Kidney epithelial cell (primary cell): ENCODE measurements around the gene SPRED2. TPM values are rescaled to one million over a fixed set of nuclear protein-coding genes. Genes with fewer than 3 reads are reported as not detected.

ENCODE experiments used
- DNase-seq: peaks from one replicate; pipeline ENCODE4 v3.0.0-alpha.2; 2010; ENCODE audit warnings: low read depth
- H3K27me3 ChIP-seq: 2 replicates; pipeline ENCODE4 v1.6.0; 2011; ENCODE audit warnings: low read length; ENCODE audit not compliant: control insufficient read depth, insufficient read depth
- H3K36me3 ChIP-seq: 2 replicates; pipeline ENCODE4 v1.5.1; 2011; ENCODE audit warnings: low read length; ENCODE audit not compliant: control insufficient read depth, insufficient read depth
- H3K4me3 ChIP-seq: 2 replicates; pipeline ENCODE4 v1.5.1; 2011; ENCODE audit warnings: low read depth, mild to moderate bottlenecking, control low read depth, low read length
- total RNA-seq: library from RNA; depleted of rRNA; stranded (reverse); fragments of >200 nt; gene quantifications from 2 replicates; pipeline ENCODE4 v1.2.3, GENCODE V29; 2015
- TF ChIP-seq, protein P1 (sequence below): IDR thresholded peaks from 2 replicates; pipeline ENCODE4 v1.5.1; 2011; ENCODE audit warnings: mild to moderate bottlenecking, moderate library complexity, low read length, control low read depth, inconsistent platforms; ENCODE audit not compliant: insufficient read depth, poor library complexity, severe bottlenecking

Gene SPRED2
- total RNA-seq, 1 donor from 2014 or later: 18.4 TPM

DNA sequence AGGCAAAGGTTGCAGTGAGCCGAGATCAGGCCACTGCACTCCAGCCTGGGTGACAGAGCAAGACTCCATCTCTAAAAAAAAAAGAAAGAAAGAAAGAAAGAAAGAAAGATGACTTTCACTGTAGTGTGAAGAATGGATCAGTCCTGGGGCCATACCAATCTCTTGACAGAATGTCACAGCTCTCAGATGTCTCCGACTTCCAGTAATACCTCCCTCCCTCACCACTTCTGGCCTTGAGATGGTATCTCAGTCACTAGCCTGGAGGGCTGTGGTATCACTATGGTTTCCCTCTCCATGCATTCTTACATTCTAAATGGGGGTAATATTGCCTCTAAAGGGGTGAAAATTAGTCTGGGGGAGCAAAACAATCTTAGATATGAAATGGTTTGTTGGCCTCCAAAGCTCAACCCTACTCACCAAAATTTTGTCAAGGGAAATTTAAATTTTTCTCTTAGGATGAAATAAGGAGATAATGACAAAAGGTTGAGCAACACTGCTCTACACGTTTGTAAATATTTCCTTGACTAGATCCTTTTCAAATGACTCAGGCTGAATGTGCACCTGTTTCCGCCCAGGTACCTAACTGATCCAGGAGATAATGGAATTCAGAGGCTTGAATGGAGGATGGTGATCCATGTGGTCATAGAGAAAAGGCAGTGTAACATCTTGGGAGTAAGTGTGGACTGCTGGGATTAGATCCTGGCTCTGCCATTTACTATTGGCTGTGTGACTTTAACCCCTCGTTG is 19.9 kb upstream of the SPRED2 start:
- no peak for DNase-seq
- TF ChIP-seq, protein P1, sequence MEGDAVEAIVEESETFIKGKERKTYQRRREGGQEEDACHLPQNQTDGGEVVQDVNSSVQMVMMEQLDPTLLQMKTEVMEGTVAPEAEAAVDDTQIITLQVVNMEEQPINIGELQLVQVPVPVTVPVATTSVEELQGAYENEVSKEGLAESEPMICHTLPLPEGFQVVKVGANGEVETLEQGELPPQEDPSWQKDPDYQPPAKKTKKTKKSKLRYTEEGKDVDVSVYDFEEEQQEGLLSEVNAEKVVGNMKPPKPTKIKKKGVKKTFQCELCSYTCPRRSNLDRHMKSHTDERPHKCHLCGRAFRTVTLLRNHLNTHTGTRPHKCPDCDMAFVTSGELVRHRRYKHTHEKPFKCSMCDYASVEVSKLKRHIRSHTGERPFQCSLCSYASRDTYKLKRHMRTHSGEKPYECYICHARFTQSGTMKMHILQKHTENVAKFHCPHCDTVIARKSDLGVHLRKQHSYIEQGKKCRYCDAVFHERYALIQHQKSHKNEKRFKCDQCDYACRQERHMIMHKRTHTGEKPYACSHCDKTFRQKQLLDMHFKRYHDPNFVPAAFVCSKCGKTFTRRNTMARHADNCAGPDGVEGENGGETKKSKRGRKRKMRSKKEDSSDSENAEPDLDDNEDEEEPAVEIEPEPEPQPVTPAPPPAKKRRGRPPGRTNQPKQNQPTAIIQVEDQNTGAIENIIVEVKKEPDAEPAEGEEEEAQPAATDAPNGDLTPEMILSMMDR: no peak
- Histone ChIP-seq H3K4me3 (no peak overlapping the region), H3K27me3 (no peaks in the 10 kb centered on the region), H3K36me3 (no peaks in the 10 kb centered on the region)

DNA sequence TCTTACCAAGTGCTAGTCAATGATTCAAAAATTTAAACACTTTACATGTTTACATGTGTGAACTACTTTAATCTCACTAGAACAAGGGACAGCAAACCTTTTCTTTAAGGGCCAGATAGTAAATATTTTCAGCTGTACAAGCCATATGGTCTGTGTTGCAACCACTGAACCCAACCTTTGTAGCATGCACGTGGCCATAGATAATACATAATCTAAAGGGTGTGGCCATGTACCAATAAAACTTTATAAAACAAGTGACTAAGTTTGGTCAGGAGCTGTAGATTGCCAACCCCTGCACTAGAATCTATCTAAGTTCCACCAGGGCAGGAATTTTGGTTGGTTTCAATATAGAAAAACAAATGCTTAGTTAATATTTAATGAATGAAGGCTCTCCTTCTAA is 18.4 kb upstream of the SPRED2 start:
- Histone ChIP-seq H3K4me3 (no peak overlapping the region), H3K27me3 (no peaks in the 10 kb centered on the region), H3K36me3 (no peaks in the 10 kb centered on the region)
- DNase-seq: no peak
- TF ChIP-seq, protein P1: no peak

GRCh38 chr2:65450393-65450792 is 18.0 kb upstream of the SPRED2 start:
- TF ChIP-seq, protein P1: no peak
- H3K36me3 ChIP-seq: no peaks in the 10 kb centered on the region

DNA sequence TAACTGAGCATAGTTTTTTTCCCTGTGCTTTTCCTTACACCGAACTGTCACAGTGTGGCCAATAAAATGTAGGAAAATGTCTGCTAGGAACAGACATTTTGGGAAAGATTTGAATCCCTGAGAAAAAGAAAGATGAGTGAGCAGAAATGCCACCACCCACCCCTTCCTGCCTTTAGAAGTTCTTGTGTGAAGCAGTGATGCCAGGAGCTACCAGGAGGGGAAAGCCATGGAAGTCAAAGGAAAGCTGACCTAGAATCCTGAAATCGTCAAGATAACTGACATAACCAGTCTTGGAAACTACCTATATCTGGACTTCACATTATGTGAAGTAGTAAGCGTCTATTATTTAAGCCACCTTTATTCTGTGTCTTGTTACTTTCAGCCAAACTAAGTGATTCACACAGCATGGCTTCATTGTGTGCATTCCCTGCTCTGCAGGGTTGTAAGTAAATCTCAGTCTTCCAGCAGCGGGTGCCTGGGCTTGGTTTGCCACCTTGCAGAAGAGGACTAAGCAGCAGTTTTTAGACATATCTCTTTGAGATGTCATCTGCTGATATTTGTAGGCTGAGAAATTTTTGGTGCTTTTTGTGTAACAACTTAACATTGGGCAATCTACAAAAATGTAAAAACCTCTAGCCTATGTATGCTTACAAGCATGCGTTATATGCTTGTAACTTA is 11.2 kb upstream of the SPRED2 start:
- DNase-seq: no peak
- no peaks in the 10 kb centered on the region for H3K36me3 ChIP-seq
- H3K4me3 ChIP-seq: no peak overlapping the region
- TF ChIP-seq, protein P1: no peak
- H3K27me3 ChIP-seq: no peaks in the 10 kb centered on the region

More at GRCh38 chr2:65450393-65450792, 18.0 kb upstream of the SPRED2 start:
- no peaks in the 10 kb centered on the region for H3K27me3 ChIP-seq
- no peak overlapping the region for H3K4me3 ChIP-seq
- no peak for DNase-seq

DNA sequence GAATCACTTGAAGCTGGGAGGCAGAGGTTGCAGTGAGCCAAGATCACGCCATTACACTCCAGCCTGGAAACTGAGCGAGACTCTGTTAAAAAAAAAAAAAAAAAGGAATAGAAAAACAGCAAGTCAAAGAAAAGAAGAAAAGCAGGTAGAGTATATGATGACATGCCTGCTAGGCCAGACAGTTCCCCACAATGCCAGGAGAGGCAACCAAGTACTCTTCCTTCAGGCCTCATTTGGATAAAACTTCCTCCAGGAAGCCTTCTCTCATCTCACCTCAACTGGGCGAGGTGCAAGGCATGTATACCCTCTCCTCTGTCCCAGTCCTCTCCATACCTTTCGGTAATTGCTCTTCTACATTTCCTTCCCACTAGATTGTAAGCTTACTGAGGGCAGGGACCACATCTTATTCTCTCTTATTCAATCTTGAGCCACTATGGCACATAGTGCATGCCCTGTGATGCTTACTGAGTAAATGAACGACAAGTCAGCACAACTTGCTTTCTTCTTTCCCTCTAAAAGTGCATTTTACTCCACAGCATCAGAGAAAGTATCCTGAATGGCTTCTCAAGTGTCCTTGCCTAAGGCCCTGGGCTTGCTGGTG is 10.1 kb upstream of the SPRED2 start:
- no peak for DNase-seq
- Histone ChIP-seq H3K36me3 (no peaks in the 10 kb centered on the region), H3K27me3 (no peaks in the 10 kb centered on the region), H3K4me3 (no peak overlapping the region)
- TF ChIP-seq, protein P1: no peak
